ENCODE data around the gene ITGAL.

The ITGAL gene

DNA sequence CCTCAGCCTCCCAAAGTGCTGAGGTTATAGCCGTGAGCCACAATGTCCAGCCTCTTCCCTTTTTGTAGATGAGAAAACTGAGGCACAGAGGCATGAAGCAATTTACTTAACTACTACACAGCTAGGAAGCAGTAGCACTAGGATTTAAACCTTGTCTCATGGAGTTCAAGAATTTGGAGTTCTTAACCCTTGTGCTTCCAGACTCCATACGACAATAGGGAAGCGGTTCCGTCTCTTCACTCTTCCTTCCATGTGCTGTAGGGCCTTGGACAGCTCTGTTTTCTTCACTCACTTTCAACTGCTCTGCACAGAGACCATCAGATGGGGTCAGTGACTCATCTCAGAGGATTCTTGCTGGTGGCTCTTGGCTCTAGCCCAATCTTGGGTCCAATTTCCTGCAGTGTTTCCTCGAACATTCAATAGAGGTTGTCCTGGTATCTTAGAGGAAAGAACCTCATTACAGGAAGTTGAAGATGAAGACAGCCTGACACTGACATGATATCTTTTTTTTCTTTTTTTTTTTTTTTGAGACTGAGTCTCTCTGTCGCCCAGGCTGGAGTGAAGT, 19.3 kb downstream of the ITGAL start:
- H3K4me2 ChIP-seq (ENCODE audit: low read depth, low read length), result no peak overlapping the region

GRCh38 chr16:30493941-30494488, 21.5 kb downstream of the ITGAL start:
- Histone ChIP-seq H3K4me1 (ENCODE audit: low read length) (no peaks in the 10 kb centered on the region), H3F3A (ENCODE audit: insufficient read depth, low read length) (no peaks in the 10 kb centered on the region), H3K27me3 (replicated peaks; ENCODE audit: insufficient read depth, low read length) (no peaks in the 10 kb centered on the region), H3K79me2 (ENCODE audit: low read length) (no peaks in the 10 kb centered on the region), H3K9ac (ENCODE audit: low read length) (no peak overlapping the region), H3K27ac (ENCODE audit: low read length) (no peak overlapping the region), H3K9me3 (replicated peaks; ENCODE audit: insufficient read depth, low read length) (no peaks in the 10 kb centered on the region), H3K4me3 (ENCODE audit: low read length) (no peak overlapping the region), H4K20me1 (ENCODE audit: insufficient read depth, low read length) (no peaks in the 10 kb centered on the region), H2AFZ (ENCODE audit: low read length) (no peak overlapping the region), H3K4me2 (ENCODE audit: low read depth, low read length) (no peak overlapping the region), H3K9me2 (replicated peaks; ENCODE audit: insufficient read depth, low read length) (no peaks in the 10 kb centered on the region), H3K36me3 (replicated peaks; ENCODE audit: insufficient read depth, low read length) (peaks cover under 1% of the 10 kb centered on the region; the same call in 1 of the 2 replicates)
- TF ChIP-seq EZH2 (optimal IDR thresholded peaks at IDR 0.05; ENCODE audit: low read depth, low read length) (no peak), EZH2phosphoT487 (IDR thresholded peaks at IDR 0.05; ENCODE audit: low read length) (no peak)
- TF ChIP-seq, protein P1, sequence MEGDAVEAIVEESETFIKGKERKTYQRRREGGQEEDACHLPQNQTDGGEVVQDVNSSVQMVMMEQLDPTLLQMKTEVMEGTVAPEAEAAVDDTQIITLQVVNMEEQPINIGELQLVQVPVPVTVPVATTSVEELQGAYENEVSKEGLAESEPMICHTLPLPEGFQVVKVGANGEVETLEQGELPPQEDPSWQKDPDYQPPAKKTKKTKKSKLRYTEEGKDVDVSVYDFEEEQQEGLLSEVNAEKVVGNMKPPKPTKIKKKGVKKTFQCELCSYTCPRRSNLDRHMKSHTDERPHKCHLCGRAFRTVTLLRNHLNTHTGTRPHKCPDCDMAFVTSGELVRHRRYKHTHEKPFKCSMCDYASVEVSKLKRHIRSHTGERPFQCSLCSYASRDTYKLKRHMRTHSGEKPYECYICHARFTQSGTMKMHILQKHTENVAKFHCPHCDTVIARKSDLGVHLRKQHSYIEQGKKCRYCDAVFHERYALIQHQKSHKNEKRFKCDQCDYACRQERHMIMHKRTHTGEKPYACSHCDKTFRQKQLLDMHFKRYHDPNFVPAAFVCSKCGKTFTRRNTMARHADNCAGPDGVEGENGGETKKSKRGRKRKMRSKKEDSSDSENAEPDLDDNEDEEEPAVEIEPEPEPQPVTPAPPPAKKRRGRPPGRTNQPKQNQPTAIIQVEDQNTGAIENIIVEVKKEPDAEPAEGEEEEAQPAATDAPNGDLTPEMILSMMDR (IDR thresholded peaks at IDR 0.05; ENCODE audit: low read length), result no peak
- no peak for DNase-seq

More for the DNA sequence above, 19.3 kb downstream of the ITGAL start:
- H3K36me3 ChIP-seq (replicated peaks; ENCODE audit: insufficient read depth, low read length), result peaks cover 5% of the 10 kb centered on the region; the same call in 1 of the 2 replicates
- DNase-seq, result no peak
- no peak overlapping the region for H2AFZ ChIP-seq (ENCODE audit: low read length)
- no peak overlapping the region for H3K4me3 ChIP-seq (ENCODE audit: low read length)
- no peaks in the 10 kb centered on the region for H3K27me3 ChIP-seq (replicated peaks; ENCODE audit: insufficient read depth, low read length)
- no peaks in the 10 kb centered on the region for H3K9me2 ChIP-seq (replicated peaks; ENCODE audit: insufficient read depth, low read length)
- no peaks in the 10 kb centered on the region for H3K79me2 ChIP-seq (ENCODE audit: low read length)
- no peaks in the 10 kb centered on the region for H3K4me1 ChIP-seq (ENCODE audit: low read length)
- TF ChIP-seq, protein P1 (IDR thresholded peaks at IDR 0.05; ENCODE audit: low read length), result no peak
- no peak for TF ChIP-seq EZH2phosphoT487 (IDR thresholded peaks at IDR 0.05; ENCODE audit: low read length)
- no peak for TF ChIP-seq EZH2 (optimal IDR thresholded peaks at IDR 0.05; ENCODE audit: low read depth, low read length)
- no peaks in the 10 kb centered on the region for H3F3A ChIP-seq (ENCODE audit: insufficient read depth, low read length)
- no peak overlapping the region for H3K27ac ChIP-seq (ENCODE audit: low read length)
- H4K20me1 ChIP-seq (ENCODE audit: insufficient read depth, low read length), result no peaks in the 10 kb centered on the region
- no peaks in the 10 kb centered on the region for H3K9me3 ChIP-seq (replicated peaks; ENCODE audit: insufficient read depth, low read length)
- H3K9ac ChIP-seq (ENCODE audit: low read length), result no peak overlapping the region

- Histone ChIP-seq H3K4me3 (ENCODE audit: low read length) (no peak overlapping the region), H3K4me2 (ENCODE audit: low read depth, low read length) (no peak overlapping the region), H3K4me1 (ENCODE audit: low read length) (no peaks in the 10 kb centered on the region), H3K79me2 (ENCODE audit: low read length) (no peaks in the 10 kb centered on the region), H3K9ac (ENCODE audit: low read length) (no peak overlapping the region), H3K27me3 (replicated peaks; ENCODE audit: insufficient read depth, low read length) (no peaks in the 10 kb centered on the region), H3K36me3 (replicated peaks; ENCODE audit: insufficient read depth, low read length) (no peaks in the 10 kb centered on the region; the same call in 1 of the 2 replicates), H4K20me1 (ENCODE audit: insufficient read depth, low read length) (no peaks in the 10 kb centered on the region), H3K9me3 (replicated peaks; ENCODE audit: insufficient read depth, low read length) (no peaks in the 10 kb centered on the region), H3K27ac (ENCODE audit: low read length) (no peak overlapping the region), H2AFZ (ENCODE audit: low read length) (no peak overlapping the region), H3F3A (ENCODE audit: insufficient read depth, low read length) (no peaks in the 10 kb centered on the region), H3K9me2 (replicated peaks; ENCODE audit: insufficient read depth, low read length) (no peaks in the 10 kb centered on the region)
- no peak for DNase-seq
- no peak for TF ChIP-seq EZH2 (optimal IDR thresholded peaks at IDR 0.05; ENCODE audit: low read depth, low read length)
- no peak for TF ChIP-seq EZH2phosphoT487 (IDR thresholded peaks at IDR 0.05; ENCODE audit: low read length)
- TF ChIP-seq, protein P1 (IDR thresholded peaks at IDR 0.05; ENCODE audit: low read length), result no peak
These were observed 22.2 kb downstream of the ITGAL start for GRCh38 chr16:30494709-30495108.

Data from MM.1S (cell line).